ENCODE measurements around the gene FAAH2.
"Not testable (repeated sequence)": the region's sequence is repeated elsewhere in the genome, so short reads cannot be mapped to it uniquely, and the experiment has no call there.

The FAAH2 gene

GRCh38 chrX:57379296-57379695 is 92.8 kb downstream of the FAAH2 start:
- no peak for DNase-seq (ENCODE audit: low read depth in 4 of 4, low spot score in 1 of 4)

GRCh38 chrX:57380026-57380796 is 93.7 kb downstream of the FAAH2 start:
- no peak for DNase-seq (ENCODE audit: low read depth in 4 of 4, low spot score in 1 of 4)

- DNase-seq (ENCODE audit: low read depth in 4 of 4, low spot score in 1 of 4): not testable (repeated sequence)
Observed at GRCh38 chrX:57394162-57394561, 107.7 kb downstream of the FAAH2 start.

GRCh38 chrX:57403191-57403590 is 116.7 kb downstream of the FAAH2 start:
- not testable (repeated sequence) for DNase-seq (ENCODE audit: low read depth in 4 of 4, low spot score in 1 of 4)

- no peak for DNase-seq (ENCODE audit: low read depth in 4 of 4, low spot score in 1 of 4)
Observed at GRCh38 chrX:57406149-57406548, 119.6 kb downstream of the FAAH2 start.

GRCh38 chrX:57417827-57418226 is 131.3 kb downstream of the FAAH2 start:
- DNase-seq (ENCODE audit: low read depth in 4 of 4, low spot score in 1 of 4): no peak

- DNase-seq (ENCODE audit: low read depth in 4 of 4, low spot score in 1 of 4): no peak
Observed at GRCh38 chrX:57422289-57422688, 135.8 kb downstream of the FAAH2 start.

GRCh38 chrX:57422790-57423189 is 136.3 kb downstream of the FAAH2 start:
- DNase-seq (ENCODE audit: low read depth in 4 of 4, low spot score in 1 of 4): no peak

- DNase-seq (ENCODE audit: low read depth in 4 of 4, low spot score in 1 of 4): no peak
Observed at GRCh38 chrX:57445076-57445475, 158.6 kb downstream of the FAAH2 start.

- no peak for DNase-seq (ENCODE audit: low read depth in 4 of 4, low spot score in 1 of 4)
Observed at GRCh38 chrX:57445832-57446231, 159.3 kb downstream of the FAAH2 start.

GRCh38 chrX:57447856-57448255 is 161.3 kb downstream of the FAAH2 start:
- no peak for DNase-seq (ENCODE audit: low read depth in 4 of 4, low spot score in 1 of 4)

- no peak for DNase-seq (ENCODE audit: low read depth in 4 of 4, low spot score in 1 of 4)
Observed at GRCh38 chrX:57451426-57452020, 165.0 kb downstream of the FAAH2 start.

GRCh38 chrX:57453901-57454300 is 167.4 kb downstream of the FAAH2 start:
- DNase-seq (ENCODE audit: low read depth in 4 of 4, low spot score in 1 of 4): peak in 1 of 4 experiments; percentile 2

GRCh38 chrX:57481514-57481913 is 195.0 kb downstream of the FAAH2 start:
- DNase-seq (ENCODE audit: low read depth in 4 of 4, low spot score in 1 of 4): no peak

GRCh38 chrX:57516491-57516890 is 230.0 kb downstream of the FAAH2 start:
- DNase-seq (ENCODE audit: low read depth in 4 of 4, low spot score in 1 of 4): no peak

GRCh38 chrX:57519578-57520118 is 233.1 kb downstream of the FAAH2 start:
- DNase-seq (ENCODE audit: low read depth in 4 of 4, low spot score in 1 of 4): no peak

GRCh38 chrX:57528670-57529255 is 242.3 kb downstream of the FAAH2 start:
- DNase-seq (ENCODE audit: low read depth in 4 of 4, low spot score in 1 of 4): peak in 1 of 4 experiments; percentile 8

Data from stimulated activated CD4-positive, alpha-beta T cell treated with anti-CD3 and anti-CD28 coated beads, Interleukin-1b, Interleukin-23, amount 100 ng/mL, for 24 hours (primary cell).